Gastroesophageal sphincter (tissue), 4 donors: ENCODE measurements around the gene ITGA11. TPM values are rescaled to one million over a fixed set of nuclear protein-coding genes. Genes with fewer than 3 reads are reported as not detected.
A peak's percentile ranks its signal among the peaks of the same experiment; 100 is the strongest.

Source experiments
- ATAC-seq: fragments of 150-250 bp; one replicate; pipeline ENCODE4 v1.9.1; 2016; ENCODE audit warnings: mild to moderate bottlenecking, moderate library complexity
- H3K27ac ChIP-seq, 4 donors: fragments of 200-600 bp; sonication (generic) in 3 of 4; 1 replicate in 3 of 4; 2 replicates in 1 of 4; pipeline ENCODE4 v1.5.1; 2016 to 2019
- H3K27me3 ChIP-seq: fragments of 200-600 bp; sonication (generic); one replicate; pipeline ENCODE4 v1.5.1; 2019
- H3K36me3 ChIP-seq, 2 donors: fragments of 200-600 bp; sonication (generic); one replicate each; pipeline ENCODE4 v1.5.1; 2019; ENCODE audit warnings: control low read depth in 1 of 2
- H3K4me1 ChIP-seq, 3 donors: fragments of 200-600 bp; sonication (generic); 1 replicate in 2 of 3; 2 replicates in 1 of 3; pipeline ENCODE4 v1.5.1; 2016 to 2019; ENCODE audit warnings: control low read depth in 2 of 3
- H3K4me3 ChIP-seq, 2 donors: fragments of 200-600 bp; sonication (generic); one replicate each; pipeline ENCODE4 v1.5.1; 2019; ENCODE audit warnings: mild to moderate bottlenecking in 1 of 2, moderate library complexity in 1 of 2
- H3K9me3 ChIP-seq, 3 donors: fragments of 200-600 bp; sonication (generic); one replicate each; pipeline ENCODE4 v1.5.1; 2017 to 2019; ENCODE audit warnings: control low read depth in 2 of 3
- CTCF ChIP-seq, 4 experiments: fragments of 200-600 bp in 2 of 4; fragments of 450-650 bp in 2 of 4; sonication (generic) in 1 of 4; IDR thresholded peaks; one replicate each; pipeline ENCODE4 v1.5.1; 2017 to 2019; ENCODE audit warnings: antibody characterized with exemption in 4 of 4, mild to moderate bottlenecking in 2 of 4, moderate library complexity in 2 of 4
- EP300 ChIP-seq: sonication (generic); formaldehyde crosslinking; IDR thresholded peaks from one replicate; pipeline ENCODE4 v1.6.1; 2017; ENCODE audit warnings: antibody characterized with exemption, mild to moderate bottlenecking
- POLR2A ChIP-seq, 2 donors: fragments of 450-650 bp; IDR thresholded peaks; one replicate each; pipeline ENCODE4 v1.6.1; 2017; ENCODE audit warnings: antibody characterized with exemption in 2 of 2, mild to moderate bottlenecking in 2 of 2, moderate library complexity in 1 of 2
- POLR2AphosphoS5 ChIP-seq: sonication (generic); formaldehyde crosslinking; IDR thresholded peaks from one replicate; pipeline ENCODE4 v1.6.1; 2017; ENCODE audit warnings: antibody characterized with exemption
- WGBS, 2 donors: methylation state at CpG; one replicate each; pipeline ENCODE4 v1.1.5; 2018; ENCODE audit warnings: low coverage in 1 of 2; 5-methylcytosine and 5-hydroxymethylcytosine counted together
- total RNA-seq, 4 donors: library from RNA; depleted of rRNA; stranded (reverse); fragments of >200 nt; gene quantifications; one replicate each; pipeline ENCODE4 v1.1.0, GENCODE V29; 2016

The ITGA11 gene
- total RNA-seq, 4 donors from 2014 or later, result 3.8 to 9.5 (median 6.7) TPM

- Histone ChIP-seq H3K4me1 (peaks cover 0 to 35% (median 14%) of the 10 kb centered on the region in 3 donors), H3K9me3 (no peaks in the 10 kb centered on the region), H3K36me3 (no peaks in the 10 kb centered on the region), H3K27ac (peak overlapping the region in 3 of 4 donors; percentile 15 to 27 (median 20)), H3K4me3 (no peak overlapping the region), H3K27me3 (peaks cover 8% of the 10 kb centered on the region)
- 79 to 88% methylated on average over 6 to 14 of the region's 14 CpGs for WGBS, 2 donors
- no peak for TF ChIP-seq POLR2AphosphoS5
- no peak for TF ChIP-seq POLR2A (IDR thresholded peaks at IDR 0.05)
- no peak for TF ChIP-seq EP300
- no peak for TF ChIP-seq CTCF (IDR thresholded peaks at IDR 0.05)
- ATAC-seq, result no peak
Observed at GRCh38 chr15:68421798-68422402, 10.1 kb downstream of the ITGA11 start.

GRCh38 chr15:68421115-68421551 is 10.8 kb downstream of the ITGA11 start:
- TF ChIP-seq CTCF (IDR thresholded peaks at IDR 0.05) (no peak), POLR2AphosphoS5 (no peak)
- peak; percentile 38 for ATAC-seq

GRCh38 chr15:68420186-68420684 is 11.7 kb downstream of the ITGA11 start:
- WGBS, 2 donors, result 94% methylated on average over 4 of the region's 4 CpGs; no CpG with 5 or more reads in 1 of the 2 donors
- H3K4me3 ChIP-seq, result no peak overlapping the region
- TF ChIP-seq EP300 (no peak), CTCF (IDR thresholded peaks at IDR 0.05) (no peak), POLR2AphosphoS5 (no peak), POLR2A (IDR thresholded peaks at IDR 0.05) (no peak)
- H3K9me3 ChIP-seq, result no peaks in the 10 kb centered on the region
- peaks cover 0 to 36% (median 14%) of the 10 kb centered on the region in 3 donors for H3K4me1 ChIP-seq
- H3K36me3 ChIP-seq, result no peaks in the 10 kb centered on the region
- peak overlapping the region in 1 of 4 donors; percentile 5 for H3K27ac ChIP-seq
- no peaks in the 10 kb centered on the region for H3K27me3 ChIP-seq
- no peak for ATAC-seq

More at GRCh38 chr15:68421115-68421551, 10.8 kb downstream of the ITGA11 start:
- H3K27ac ChIP-seq, result peak overlapping the region in 2 of 4 donors; percentile 15 to 27
- H3K4me1 ChIP-seq, result peaks cover 0 to 36% (median 14%) of the 10 kb centered on the region in 3 donors
- peaks cover 2% of the 10 kb centered on the region for H3K27me3 ChIP-seq
- no peak overlapping the region for H3K4me3 ChIP-seq
- no peaks in the 10 kb centered on the region for H3K9me3 ChIP-seq
- no peaks in the 10 kb centered on the region for H3K36me3 ChIP-seq
- WGBS, 2 donors, result 81% methylated on average over 4 of the region's 7 CpGs; no CpG with 5 or more reads in 1 of the 2 donors

GRCh38 chr15:68419301-68420175 is 12.4 kb downstream of the ITGA11 start:
- ATAC-seq, result no peak
- Histone ChIP-seq H3K36me3 (no peaks in the 10 kb centered on the region), H3K27me3 (no peaks in the 10 kb centered on the region), H3K4me1 (peaks cover 0 to 36% (median 14%) of the 10 kb centered on the region in 3 donors), H3K27ac (peak overlapping the region in 2 of 4 donors; percentile 5 to 47), H3K9me3 (no peaks in the 10 kb centered on the region), H3K4me3 (no peak overlapping the region)
- 81 to 82% methylated on average over 4 of the region's 5 CpGs for WGBS, 2 donors
- TF ChIP-seq EP300 (no peak), POLR2A (IDR thresholded peaks at IDR 0.05) (no peak)

GRCh38 chr15:68418611-68419161 is 13.3 kb downstream of the ITGA11 start:
- Histone ChIP-seq H3K4me1 (peaks cover 0 to 43% (median 19%) of the 10 kb centered on the region in 3 donors), H3K27ac (peak overlapping the region in 2 of 4 donors; percentile 24 to 47), H3K27me3 (no peaks in the 10 kb centered on the region), H3K36me3 (no peaks in the 10 kb centered on the region), H3K4me3 (no peak overlapping the region), H3K9me3 (no peaks in the 10 kb centered on the region)
- peak; percentile 13 for ATAC-seq
- TF ChIP-seq CTCF (IDR thresholded peaks at IDR 0.05), result no peak
- no peak for TF ChIP-seq EP300
- no peak for TF ChIP-seq POLR2A (IDR thresholded peaks at IDR 0.05)
- TF ChIP-seq POLR2AphosphoS5, result no peak
- WGBS, 2 donors, result 30% methylated on average over 4 to 5 of the region's 6 CpGs
